CD14-positive monocyte (primary cell): Measurements from ENCODE around the gene MCC. TPM values are rescaled to one million over a fixed set of nuclear protein-coding genes. Genes with fewer than 3 reads are reported as not detected.

Experiments
- DNase-seq, 3 donors: peaks; one replicate each; pipeline ENCODE4 v3.0.0-alpha.2; 2011 to 2022
- H2AFZ ChIP-seq: 2 replicates; pipeline ENCODE4 v1.6.0; 2012; ENCODE audit warnings: mild to moderate bottlenecking, low read depth, low read length, inconsistent platforms; ENCODE audit not compliant: insufficient read depth, poor library complexity, severe bottlenecking
- H3K27ac ChIP-seq, 2 donors: 1 replicate in 1 of 2; 2 replicates in 1 of 2; pipeline ENCODE4 v1.5.1; 2012 to 2013; ENCODE audit warnings: low read length in 2 of 2, control low read depth in 1 of 2, inconsistent platforms in 1 of 2, low read depth in 1 of 2, mild to moderate bottlenecking in 1 of 2
- H3K27me3 ChIP-seq, 2 donors: one replicate each; pipeline versions ENCODE4 v1.6.0 to v1.6.1; 2011 to 2013; ENCODE audit warnings: low read length in 2 of 2; ENCODE audit not compliant: control insufficient read depth in 2 of 2, insufficient read depth in 2 of 2
- H3K36me3 ChIP-seq, 2 donors: replicated peaks in 1 of 2; 1 replicate in 1 of 2; 2 replicates in 1 of 2; pipeline versions ENCODE4 v1.5.1 to v1.6.1; 2012 to 2013; ENCODE audit warnings: low read length in 2 of 2, control low read depth in 1 of 2, inconsistent platforms in 1 of 2, mild to moderate bottlenecking in 1 of 2; ENCODE audit not compliant: insufficient read depth in 2 of 2, control insufficient read depth in 1 of 2
- H3K4me1 ChIP-seq, 2 donors: 1 replicate in 1 of 2; 2 replicates in 1 of 2; pipeline versions ENCODE4 v1.5.1 to v1.6.1; 2012 to 2013; ENCODE audit warnings: low read length in 2 of 2, control low read depth in 1 of 2, inconsistent platforms in 1 of 2, mild to moderate bottlenecking in 1 of 2, moderate library complexity in 1 of 2; ENCODE audit not compliant: insufficient read depth in 2 of 2, control insufficient read depth in 1 of 2
- H3K4me2 ChIP-seq: replicated peaks from 2 replicates; pipeline ENCODE3; 2012; ENCODE audit warnings: low read length, moderate library complexity, mild to moderate bottlenecking; ENCODE audit not compliant: poor library complexity, severe bottlenecking; ENCODE audit errors: extremely low read depth
- H3K4me3 ChIP-seq, 3 experiments: fragments of 200-600 bp in 1 of 3; sonication (generic) in 1 of 3; replicated peaks in 1 of 3; 1 replicate in 2 of 3; 2 replicates in 1 of 3; pipeline ENCODE4 v1.5.1; 2011 to 2013; ENCODE audit warnings: low read length in 3 of 3, mild to moderate bottlenecking in 3 of 3, control low read depth in 2 of 3, low read depth in 2 of 3, inconsistent platforms in 1 of 3, moderate library complexity in 1 of 3
- H3K79me2 ChIP-seq: 2 replicates; pipeline ENCODE4 v1.6.0; 2012; ENCODE audit warnings: mild to moderate bottlenecking, control low read depth, inconsistent platforms, low read length, moderate library complexity; ENCODE audit not compliant: insufficient read depth
- H3K9ac ChIP-seq: 2 replicates; pipeline ENCODE4 v1.6.0; 2017; ENCODE audit warnings: low read length, mild to moderate bottlenecking; ENCODE audit not compliant: insufficient read depth, poor library complexity, severe bottlenecking
- H3K9me3 ChIP-seq, 2 donors: replicated peaks in 1 of 2; 1 replicate in 1 of 2; 2 replicates in 1 of 2; pipeline versions ENCODE4 v1.5.1 to v1.6.1; 2012 to 2013; ENCODE audit warnings: low read length in 2 of 2, control low read depth in 1 of 2; ENCODE audit not compliant: control insufficient read depth in 1 of 2, insufficient read depth in 1 of 2
- H4K20me1 ChIP-seq: 2 replicates; pipeline ENCODE4 v1.6.0; 2012; ENCODE audit warnings: mild to moderate bottlenecking, low read length, control low read depth, moderate library complexity; ENCODE audit not compliant: insufficient read depth
- H3K27ac Mint-ChIP-seq, 7 donors: one replicate each; pipeline ENCODE4 v1.8.0; 2020; ENCODE audit warnings: mild to moderate bottlenecking in 7 of 7, mixed read lengths in 7 of 7, moderate library complexity in 6 of 7, inconsistent platforms in 2 of 7
- H3K27me3 Mint-ChIP-seq, 3 donors: one replicate each; pipeline ENCODE4 v1.8.0; 2021 to 2022; ENCODE audit warnings: low read depth in 3 of 3, mild to moderate bottlenecking in 3 of 3, mixed read lengths in 3 of 3, moderate library complexity in 3 of 3, inconsistent platforms in 1 of 3
- H3K36me3 Mint-ChIP-seq, 2 donors: one replicate each; pipeline ENCODE4 v1.8.0; 2020; ENCODE audit warnings: mixed read lengths in 2 of 2, inconsistent platforms in 1 of 2, mild to moderate bottlenecking in 1 of 2
- H3K4me1 Mint-ChIP-seq: one replicate; pipeline ENCODE4 v1.8.0; 2020; ENCODE audit warnings: mild to moderate bottlenecking, mixed read lengths
- H3K4me3 Mint-ChIP-seq, 2 donors: one replicate each; pipeline ENCODE4 v1.8.0; 2020; ENCODE audit warnings: mild to moderate bottlenecking in 2 of 2, mixed read lengths in 2 of 2, moderate library complexity in 1 of 2
- H3K9me3 Mint-ChIP-seq, 7 donors: one replicate each; pipeline ENCODE4 v1.8.0; 2020 to 2022; ENCODE audit warnings: mixed read lengths in 7 of 7, mild to moderate bottlenecking in 6 of 7, moderate library complexity in 6 of 7, inconsistent platforms in 2 of 7
- WGBS: methylation state at CpG from one replicate; pipeline ENCODE4 v1.1.5; 2013; ENCODE audit warnings: missing lambda C conversion rate; ENCODE audit not compliant: insufficient coverage; 5-methylcytosine and 5-hydroxymethylcytosine counted together
- intact Hi-C, 2 donors: fragments of 100-400 bp; cut with micrococcal nuclease; formaldehyde crosslinking; loops; one replicate each; pipeline versions ENCODE4 v1.15.0 to v1.15.1; 2023
- polyA plus RNA-seq, 3 donors: library from polyadenylated mRNA; depleted of rRNA in 1 of 3; unstranded in 2 of 3; stranded (reverse) in 1 of 3; fragments of 300-500 nt in 2 of 3; fragments of >200 nt in 1 of 3; fragmentation: Illumina TruSeq in 2 of 3; gene quantifications; 1 replicate in 2 of 3; 2 replicates in 1 of 3; pipeline ENCODE4 v1.2.3, GENCODE V29; 2012 to 2021
- TF ChIP-seq, protein P1 (sequence below): fragments of 200-600 bp; IDR thresholded peaks from one replicate; pipeline ENCODE4 v1.8.0; 2022; ENCODE audit warnings: antibody characterized with exemption, mild to moderate bottlenecking

The MCC gene
- polyA plus RNA-seq, 3 donors: 0.09 TPM; not detected in 2

DNA sequence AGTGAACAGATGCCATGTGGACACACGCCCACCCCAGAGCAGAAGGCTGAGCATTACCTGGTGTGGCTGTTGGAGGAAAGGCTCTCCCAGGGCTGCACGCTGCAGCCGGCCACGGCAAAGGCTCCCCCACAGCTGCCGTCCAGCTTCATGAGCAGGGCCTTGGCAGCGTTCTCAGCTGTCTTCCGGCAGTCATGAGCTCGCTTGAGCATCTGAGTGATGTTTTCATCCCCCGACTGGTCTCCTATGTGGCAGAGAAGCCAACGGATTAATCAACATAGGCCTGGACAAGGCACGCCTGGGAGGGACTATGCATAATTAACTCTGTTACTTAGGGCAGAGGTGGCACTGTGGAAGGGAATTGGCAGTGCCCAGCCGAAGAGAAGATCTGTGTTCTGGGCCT is 424.3 kb downstream of the MCC start:
- H3K36me3 ChIP-seq: no peaks in the 10 kb centered on the region
- 94% methylated on average over 10 of the region's 12 CpGs for WGBS
- Mint-ChIP-seq H3K9me3 (peaks cover 0 to 1% (median 0%) of the 10 kb centered on the region in 7 donors), H3K4me3 (no peak overlapping the region), H3K27ac (no peak overlapping the region), H3K27me3 (peaks cover 1 to 13% (median 12%) of the 10 kb centered on the region in 3 donors), H3K4me1 (peaks cover 3% of the 10 kb centered on the region), H3K36me3 (no peaks in the 10 kb centered on the region)
- H3K27ac ChIP-seq: no peak overlapping the region
- no peak overlapping the region for H3K4me3 ChIP-seq
- no peaks in the 10 kb centered on the region for H4K20me1 ChIP-seq
- H3K4me2 ChIP-seq: no peak overlapping the region
- no peak for DNase-seq
- H3K9me3 ChIP-seq: no peaks in the 10 kb centered on the region
- no peak overlapping the region for H3K9ac ChIP-seq
- no peaks in the 10 kb centered on the region for H3K27me3 ChIP-seq
- intact Hi-C loops: no loop called here
- H3K4me1 ChIP-seq: no peaks in the 10 kb centered on the region
- H2AFZ ChIP-seq: no peak overlapping the region
- H3K79me2 ChIP-seq: no peaks in the 10 kb centered on the region
- TF ChIP-seq, protein P1, sequence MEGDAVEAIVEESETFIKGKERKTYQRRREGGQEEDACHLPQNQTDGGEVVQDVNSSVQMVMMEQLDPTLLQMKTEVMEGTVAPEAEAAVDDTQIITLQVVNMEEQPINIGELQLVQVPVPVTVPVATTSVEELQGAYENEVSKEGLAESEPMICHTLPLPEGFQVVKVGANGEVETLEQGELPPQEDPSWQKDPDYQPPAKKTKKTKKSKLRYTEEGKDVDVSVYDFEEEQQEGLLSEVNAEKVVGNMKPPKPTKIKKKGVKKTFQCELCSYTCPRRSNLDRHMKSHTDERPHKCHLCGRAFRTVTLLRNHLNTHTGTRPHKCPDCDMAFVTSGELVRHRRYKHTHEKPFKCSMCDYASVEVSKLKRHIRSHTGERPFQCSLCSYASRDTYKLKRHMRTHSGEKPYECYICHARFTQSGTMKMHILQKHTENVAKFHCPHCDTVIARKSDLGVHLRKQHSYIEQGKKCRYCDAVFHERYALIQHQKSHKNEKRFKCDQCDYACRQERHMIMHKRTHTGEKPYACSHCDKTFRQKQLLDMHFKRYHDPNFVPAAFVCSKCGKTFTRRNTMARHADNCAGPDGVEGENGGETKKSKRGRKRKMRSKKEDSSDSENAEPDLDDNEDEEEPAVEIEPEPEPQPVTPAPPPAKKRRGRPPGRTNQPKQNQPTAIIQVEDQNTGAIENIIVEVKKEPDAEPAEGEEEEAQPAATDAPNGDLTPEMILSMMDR: no peak

DNA sequence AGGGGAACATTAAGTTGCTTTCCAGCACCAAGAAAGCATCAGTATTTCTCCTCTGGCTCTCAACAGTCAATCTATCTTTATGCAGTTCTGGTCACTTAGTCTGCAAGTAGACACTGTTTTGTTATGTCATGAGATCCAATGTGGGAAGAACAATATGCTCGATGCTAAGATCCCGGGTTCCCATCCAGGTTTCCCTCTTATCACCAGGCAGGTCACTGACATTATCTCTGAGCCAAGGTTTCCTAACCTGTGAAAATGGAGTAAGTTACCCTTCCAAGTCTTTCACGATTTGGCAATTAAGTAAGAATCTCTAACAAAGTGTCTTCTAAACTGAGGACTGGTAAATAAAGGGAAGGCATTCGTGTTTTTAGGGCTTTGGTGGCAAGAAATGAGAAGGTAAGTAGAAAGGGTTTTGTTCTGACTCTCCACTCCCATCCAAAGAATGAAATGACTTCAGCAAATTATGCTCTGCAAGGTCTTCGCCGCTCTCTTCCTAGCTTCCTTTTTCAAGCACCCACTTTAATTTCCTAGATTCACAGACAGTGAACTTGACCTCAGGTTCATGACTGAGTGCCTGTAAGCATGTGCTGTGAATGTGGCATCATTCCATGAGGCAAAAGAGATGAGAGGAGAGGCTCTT is 425.3 kb downstream of the MCC start:
- Histone ChIP-seq H3K4me1 (no peaks in the 10 kb centered on the region), H3K79me2 (no peaks in the 10 kb centered on the region), H3K36me3 (no peaks in the 10 kb centered on the region), H3K27me3 (no peaks in the 10 kb centered on the region), H3K9me3 (no peaks in the 10 kb centered on the region), H3K9ac (no peak overlapping the region), H3K27ac (no peak overlapping the region), H4K20me1 (no peaks in the 10 kb centered on the region), H3K4me3 (no peak overlapping the region), H3K4me2 (no peak overlapping the region), H2AFZ (no peak overlapping the region)
- intact Hi-C loops: no loop called here
- Mint-ChIP-seq H3K36me3 (no peaks in the 10 kb centered on the region), H3K4me1 (peaks cover 5% of the 10 kb centered on the region), H3K9me3 (peaks cover 0 to 1% (median 0%) of the 10 kb centered on the region in 7 donors), H3K27ac (no peak overlapping the region), H3K27me3 (peaks cover 1 to 13% (median 12%) of the 10 kb centered on the region in 3 donors), H3K4me3 (no peak overlapping the region)
- WGBS: no CpG with 5 or more reads among the region's 6 CpGs
- TF ChIP-seq, protein P1: no peak
- no peak for DNase-seq
